ENCODE data around the gene TRIM50. TPM values are rescaled to one million over a fixed set of nuclear protein-coding genes. Genes with fewer than 3 reads are reported as not detected.
A peak's percentile ranks its signal among the peaks of the same experiment; 100 is the strongest.
"Not testable (repeated sequence)": the region's sequence is repeated elsewhere in the genome, so short reads cannot be mapped to it uniquely, and the experiment has no call there.

The TRIM50 gene
- under 1 TPM in 1 of 2 donors, not detected in 1; 0.20 TPM for total RNA-seq

- not testable (repeated sequence) for DNase-seq (ENCODE audit: low spot score in 2 of 2)
Measured at GRCh38 chr7:73327922-73328321, at the start of gene TRIM50, which contains the start of gene FKBP6. TRIM50 (minus strand) TSS chr7:73328082; CDS start chr7:73324787, 3,295 bp downstream. FKBP6 (plus strand) TSS chr7:73328161; CDS start chr7:73328429, 268 bp downstream.

GRCh38 chr7:73376671-73377412, 49.0 kb upstream of the TRIM50 start:
- no peaks in the 10 kb centered on the region for H3K36me3 Mint-ChIP-seq
- no peak for DNase-seq (ENCODE audit: low spot score in 2 of 2)
- no peaks in the 10 kb centered on the region for H3K9me3 Mint-ChIP-seq
- no peak for ATAC-seq
- H3K27ac Mint-ChIP-seq = no peak overlapping the region

More at GRCh38 chr7:73327922-73328321, at the start of gene TRIM50, which contains the start of gene FKBP6:
- not testable (repeated sequence) for ATAC-seq, H3K9me3 Mint-ChIP-seq, H3K36me3 Mint-ChIP-seq, H3K27ac Mint-ChIP-seq

- not testable (repeated sequence) for ATAC-seq; DNase-seq (ENCODE audit: low spot score in 2 of 2); H3K9me3 Mint-ChIP-seq; H3K36me3 Mint-ChIP-seq; H3K27ac Mint-ChIP-seq
Measured at GRCh38 chr7:73376262-73376661, 48.4 kb upstream of the TRIM50 start.

- Mint-ChIP-seq H3K36me3 (no peaks in the 10 kb centered on the region), H3K27ac (no peak overlapping the region)
Measured at GRCh38 chr7:73373741-73374140, 45.9 kb upstream of the TRIM50 start.

GRCh38 chr7:73369622-73370021, 41.7 kb upstream of the TRIM50 start:
- Mint-ChIP-seq H3K9me3 (no peaks in the 10 kb centered on the region), H3K36me3 (no peaks in the 10 kb centered on the region), H3K27ac (peak overlapping the region in 1 of 2 donors; percentile 10)
- no peak for DNase-seq (ENCODE audit: low spot score in 2 of 2)
- ATAC-seq = no peak

More at GRCh38 chr7:73373741-73374140, 45.9 kb upstream of the TRIM50 start:
- H3K9me3 Mint-ChIP-seq = no peaks in the 10 kb centered on the region
- DNase-seq (ENCODE audit: low spot score in 2 of 2) (no peak), ATAC-seq (no peak)

GRCh38 chr7:73369009-73369408, 41.1 kb upstream of the TRIM50 start:
- no peak for DNase-seq (ENCODE audit: low spot score in 2 of 2)
- Mint-ChIP-seq H3K9me3 (no peaks in the 10 kb centered on the region), H3K27ac (peak overlapping the region in 1 of 2 donors; percentile 10), H3K36me3 (no peaks in the 10 kb centered on the region)
- no peak for ATAC-seq

- DNase-seq (ENCODE audit: low spot score in 2 of 2) (no peak), ATAC-seq (no peak)
- H3K27ac Mint-ChIP-seq = peak overlapping the region in 1 of 2 donors; percentile 46
- H3K9me3 Mint-ChIP-seq = no peaks in the 10 kb centered on the region
- H3K36me3 Mint-ChIP-seq = no peaks in the 10 kb centered on the region
Measured at GRCh38 chr7:73366990-73367389, 39.1 kb upstream of the TRIM50 start.

- no peaks in the 10 kb centered on the region for H3K36me3 Mint-ChIP-seq
- no peak overlapping the region for H3K27ac Mint-ChIP-seq
- no peak for DNase-seq (ENCODE audit: low spot score in 2 of 2)
- no peaks in the 10 kb centered on the region for H3K9me3 Mint-ChIP-seq
- ATAC-seq = no peak
Measured at GRCh38 chr7:73366127-73366526, 38.2 kb upstream of the TRIM50 start.

- no peak overlapping the region for H3K27ac Mint-ChIP-seq
- no peak for ATAC-seq
- H3K36me3 Mint-ChIP-seq = no peaks in the 10 kb centered on the region
Measured at GRCh38 chr7:73364006-73364728, 36.3 kb upstream of the TRIM50 start.

GRCh38 chr7:73363225-73364005, 35.5 kb upstream of the TRIM50 start:
- H3K27ac Mint-ChIP-seq = no peak overlapping the region
- ATAC-seq (no peak), DNase-seq (ENCODE audit: low spot score in 2 of 2) (no peak)
- no peaks in the 10 kb centered on the region for H3K36me3 Mint-ChIP-seq
- no peaks in the 10 kb centered on the region for H3K9me3 Mint-ChIP-seq

More at GRCh38 chr7:73364006-73364728, 36.3 kb upstream of the TRIM50 start:
- no peak for DNase-seq (ENCODE audit: low spot score in 2 of 2)
- no peaks in the 10 kb centered on the region for H3K9me3 Mint-ChIP-seq

- not testable (repeated sequence) for DNase-seq (ENCODE audit: low spot score in 2 of 2); H3K36me3 Mint-ChIP-seq; H3K9me3 Mint-ChIP-seq; H3K27ac Mint-ChIP-seq; ATAC-seq
Measured at GRCh38 chr7:73360590-73360989, 32.7 kb upstream of the TRIM50 start.

GRCh38 chr7:73359746-73360375, 32.0 kb upstream of the TRIM50 start:
- no peaks in the 10 kb centered on the region for H3K9me3 Mint-ChIP-seq
- no peak for DNase-seq (ENCODE audit: low spot score in 2 of 2)
- H3K27ac Mint-ChIP-seq = no peak overlapping the region
- H3K36me3 Mint-ChIP-seq = no peaks in the 10 kb centered on the region
- ATAC-seq = no peak

GRCh38 chr7:73359306-73359705, 31.4 kb upstream of the TRIM50 start:
- DNase-seq (ENCODE audit: low spot score in 2 of 2) (no peak), ATAC-seq (no peak)
- Mint-ChIP-seq H3K27ac (no peak overlapping the region), H3K9me3 (no peaks in the 10 kb centered on the region), H3K36me3 (no peaks in the 10 kb centered on the region)

- no peaks in the 10 kb centered on the region for H3K9me3 Mint-ChIP-seq
- no peak for DNase-seq (ENCODE audit: low spot score in 2 of 2)
- no peaks in the 10 kb centered on the region for H3K36me3 Mint-ChIP-seq
- ATAC-seq = no peak
- peak overlapping the region in 1 of 2 donors; percentile 56 for H3K27ac Mint-ChIP-seq
Measured at GRCh38 chr7:73358590-73359275, 30.9 kb upstream of the TRIM50 start.

- no peak for ATAC-seq
Measured at GRCh38 chr7:73356159-73356558, 28.3 kb upstream of the TRIM50 start.

GRCh38 chr7:73354821-73355220, 26.9 kb upstream of the TRIM50 start:
- Mint-ChIP-seq H3K9me3 (peaks cover 0 to 5% of the 10 kb centered on the region in 2 donors), H3K36me3 (no peaks in the 10 kb centered on the region), H3K27ac (no peak overlapping the region)
- no peak for DNase-seq (ENCODE audit: low spot score in 2 of 2)
- no peak for ATAC-seq

More at GRCh38 chr7:73356159-73356558, 28.3 kb upstream of the TRIM50 start:
- no peak overlapping the region for H3K27ac Mint-ChIP-seq
- H3K36me3 Mint-ChIP-seq = no peaks in the 10 kb centered on the region
- H3K9me3 Mint-ChIP-seq = peaks cover 0 to 5% of the 10 kb centered on the region in 2 donors
- DNase-seq (ENCODE audit: low spot score in 2 of 2) = no peak
